Kidney epithelial cell (primary cell): Measurements from ENCODE around the gene DSG1. TPM values are rescaled to one million over a fixed set of nuclear protein-coding genes. Genes with fewer than 3 reads are reported as not detected.
A peak's percentile ranks its signal among the peaks of the same experiment; 100 is the strongest.
"Not testable (repeated sequence)": the region's sequence is repeated elsewhere in the genome, so short reads cannot be mapped to it uniquely, and the experiment has no call there.

Experiments used
- DNase-seq: peaks from one replicate; pipeline ENCODE4 v3.0.0-alpha.2; 2010; ENCODE audit warnings: low read depth
- H3K27me3 ChIP-seq: 2 replicates; pipeline ENCODE4 v1.6.0; 2011; ENCODE audit warnings: low read length; ENCODE audit not compliant: control insufficient read depth, insufficient read depth
- H3K36me3 ChIP-seq: 2 replicates; pipeline ENCODE4 v1.5.1; 2011; ENCODE audit warnings: low read length; ENCODE audit not compliant: control insufficient read depth, insufficient read depth
- H3K4me3 ChIP-seq: 2 replicates; pipeline ENCODE4 v1.5.1; 2011; ENCODE audit warnings: low read depth, mild to moderate bottlenecking, control low read depth, low read length
- total RNA-seq: library from RNA; depleted of rRNA; stranded (reverse); fragments of >200 nt; gene quantifications from 2 replicates; pipeline ENCODE4 v1.2.3, GENCODE V29; 2015
- TF ChIP-seq, protein P1 (sequence below): IDR thresholded peaks from 2 replicates; pipeline ENCODE4 v1.5.1; 2011; ENCODE audit warnings: mild to moderate bottlenecking, moderate library complexity, low read length, control low read depth, inconsistent platforms; ENCODE audit not compliant: insufficient read depth, poor library complexity, severe bottlenecking

DSG1 gene
- total RNA-seq, 1 donor from 2014 or later = 0.17 TPM

DNA sequence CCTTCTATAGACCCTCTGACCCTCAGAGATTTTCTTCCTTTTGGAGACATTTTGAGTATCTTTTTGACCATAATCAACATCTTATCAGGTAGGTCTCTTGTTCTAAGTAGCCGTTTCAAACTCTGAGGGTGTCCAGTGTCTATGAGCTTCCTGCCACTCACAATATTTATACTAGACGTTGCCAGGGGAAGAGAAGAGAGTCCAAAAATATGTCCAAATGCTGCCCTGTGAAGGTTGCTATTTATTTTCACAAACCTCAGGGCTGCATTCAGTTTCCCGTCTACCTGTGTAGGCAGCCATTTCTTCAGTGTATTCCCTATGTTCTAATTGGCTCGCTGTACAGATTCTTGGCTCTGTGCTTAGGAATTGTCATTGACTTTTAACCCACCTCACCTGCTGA, 986 bp upstream of the DSG1 start:
- Histone ChIP-seq H3K27me3 (no peaks in the 10 kb centered on the region), H3K36me3 (no peaks in the 10 kb centered on the region), H3K4me3 (no peak overlapping the region)
- TF ChIP-seq, protein P1, sequence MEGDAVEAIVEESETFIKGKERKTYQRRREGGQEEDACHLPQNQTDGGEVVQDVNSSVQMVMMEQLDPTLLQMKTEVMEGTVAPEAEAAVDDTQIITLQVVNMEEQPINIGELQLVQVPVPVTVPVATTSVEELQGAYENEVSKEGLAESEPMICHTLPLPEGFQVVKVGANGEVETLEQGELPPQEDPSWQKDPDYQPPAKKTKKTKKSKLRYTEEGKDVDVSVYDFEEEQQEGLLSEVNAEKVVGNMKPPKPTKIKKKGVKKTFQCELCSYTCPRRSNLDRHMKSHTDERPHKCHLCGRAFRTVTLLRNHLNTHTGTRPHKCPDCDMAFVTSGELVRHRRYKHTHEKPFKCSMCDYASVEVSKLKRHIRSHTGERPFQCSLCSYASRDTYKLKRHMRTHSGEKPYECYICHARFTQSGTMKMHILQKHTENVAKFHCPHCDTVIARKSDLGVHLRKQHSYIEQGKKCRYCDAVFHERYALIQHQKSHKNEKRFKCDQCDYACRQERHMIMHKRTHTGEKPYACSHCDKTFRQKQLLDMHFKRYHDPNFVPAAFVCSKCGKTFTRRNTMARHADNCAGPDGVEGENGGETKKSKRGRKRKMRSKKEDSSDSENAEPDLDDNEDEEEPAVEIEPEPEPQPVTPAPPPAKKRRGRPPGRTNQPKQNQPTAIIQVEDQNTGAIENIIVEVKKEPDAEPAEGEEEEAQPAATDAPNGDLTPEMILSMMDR = no peak
- no peak for DNase-seq

DNA sequence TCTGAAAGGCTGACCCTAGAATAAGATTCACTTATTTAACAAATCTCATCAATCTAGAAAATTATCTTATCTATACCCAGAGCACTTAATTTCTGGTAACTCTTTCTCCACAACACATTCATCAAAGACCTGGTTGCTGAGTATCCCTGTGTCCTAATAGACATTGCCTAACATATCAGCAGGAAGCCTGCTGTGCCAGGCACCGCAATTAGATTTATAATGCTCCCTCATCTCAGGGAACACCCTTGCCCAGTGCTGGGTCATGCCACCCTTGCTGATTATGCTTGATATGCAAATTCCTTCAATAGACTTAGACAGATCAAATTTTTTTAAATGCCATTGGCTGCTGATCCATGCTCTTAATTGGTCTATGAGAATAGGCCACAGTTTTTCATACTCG, 3.8 kb downstream of the DSG1 start:
- TF ChIP-seq, protein P1 = no peak
- no peak for DNase-seq
- Histone ChIP-seq H3K27me3 (no peaks in the 10 kb centered on the region), H3K36me3 (no peaks in the 10 kb centered on the region), H3K4me3 (no peak overlapping the region)

DNA sequence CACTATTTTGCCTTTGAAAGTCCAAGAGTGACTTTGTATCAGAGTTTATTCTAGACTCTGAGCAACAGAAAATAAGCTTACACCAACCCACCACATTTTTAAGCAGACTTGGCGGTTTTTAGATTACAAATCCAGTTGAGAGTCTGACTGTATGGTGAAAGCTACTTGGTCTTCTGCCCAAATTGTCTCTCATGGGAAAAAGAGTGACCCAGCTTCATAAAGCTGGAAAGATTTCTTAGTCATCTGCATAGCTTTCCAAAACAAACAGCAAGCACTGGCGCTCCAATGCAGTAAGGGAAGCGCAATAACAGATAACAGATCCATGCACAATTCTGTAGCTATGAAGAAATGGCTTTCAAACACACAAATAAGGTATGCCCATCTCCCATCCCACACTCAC, 7.1 kb downstream of the DSG1 start:
- TF ChIP-seq, protein P1 = no peak
- Histone ChIP-seq H3K36me3 (no peaks in the 10 kb centered on the region), H3K4me3 (no peak overlapping the region), H3K27me3 (no peaks in the 10 kb centered on the region)
- DNase-seq = peak; percentile 12

DNA sequence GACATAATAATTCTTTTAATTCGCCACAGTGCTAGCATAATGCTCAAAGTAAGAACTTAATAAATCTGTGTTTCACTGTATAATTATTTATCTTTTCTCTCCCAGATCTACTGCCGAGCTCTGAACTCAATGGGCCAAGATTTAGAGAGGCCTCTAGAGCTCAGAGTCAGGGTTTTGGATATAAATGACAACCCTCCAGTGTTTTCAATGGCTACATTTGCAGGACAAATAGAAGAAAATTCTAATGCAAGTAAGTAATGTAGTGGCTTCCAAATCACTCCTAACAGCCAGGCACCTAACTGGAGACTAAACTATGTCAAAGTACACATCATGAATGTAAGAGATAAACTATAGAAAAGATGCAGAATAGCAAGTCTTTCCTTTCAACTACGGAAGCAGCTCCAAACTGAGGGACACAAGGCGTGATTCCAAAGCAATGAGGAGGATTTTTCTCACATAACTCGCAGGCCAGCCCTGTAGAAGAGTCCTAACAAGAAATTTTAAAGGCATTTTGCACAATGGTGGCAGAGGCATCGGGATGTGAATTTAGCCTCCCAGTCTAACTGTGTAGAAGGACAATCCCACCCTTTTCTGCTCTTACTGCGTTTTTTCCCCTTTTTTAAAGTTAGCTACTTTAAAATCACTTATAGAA, 12.0 kb downstream of the DSG1 start:
- H3K36me3 ChIP-seq = no peaks in the 10 kb centered on the region
- no peak for DNase-seq
- no peak overlapping the region for H3K4me3 ChIP-seq
- H3K27me3 ChIP-seq = no peaks in the 10 kb centered on the region
- TF ChIP-seq, protein P1 = no peak

DNA sequence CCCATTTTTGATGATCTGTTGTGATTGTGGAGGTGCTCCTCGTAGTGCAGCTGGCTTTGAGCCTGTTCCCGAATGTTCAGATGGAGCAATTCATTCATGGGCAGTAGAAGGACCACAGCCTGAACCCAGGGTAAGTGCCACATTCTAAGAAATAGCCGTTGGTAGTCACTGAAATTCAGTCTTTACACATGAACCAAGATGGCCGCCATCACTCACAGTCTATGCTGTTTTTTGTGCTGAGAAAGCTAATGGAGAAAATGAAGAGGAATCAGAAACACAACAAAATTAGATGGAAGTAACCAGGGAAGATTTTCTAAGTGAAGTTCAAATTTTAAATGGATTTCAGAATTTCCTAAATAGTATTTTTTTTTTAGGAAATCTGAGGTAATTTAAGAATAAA, 25.5 kb downstream of the DSG1 start:
- Histone ChIP-seq H3K4me3 (no peak overlapping the region), H3K36me3 (no peaks in the 10 kb centered on the region), H3K27me3 (no peaks in the 10 kb centered on the region)
- TF ChIP-seq, protein P1 = no peak
- DNase-seq = no peak

DNA sequence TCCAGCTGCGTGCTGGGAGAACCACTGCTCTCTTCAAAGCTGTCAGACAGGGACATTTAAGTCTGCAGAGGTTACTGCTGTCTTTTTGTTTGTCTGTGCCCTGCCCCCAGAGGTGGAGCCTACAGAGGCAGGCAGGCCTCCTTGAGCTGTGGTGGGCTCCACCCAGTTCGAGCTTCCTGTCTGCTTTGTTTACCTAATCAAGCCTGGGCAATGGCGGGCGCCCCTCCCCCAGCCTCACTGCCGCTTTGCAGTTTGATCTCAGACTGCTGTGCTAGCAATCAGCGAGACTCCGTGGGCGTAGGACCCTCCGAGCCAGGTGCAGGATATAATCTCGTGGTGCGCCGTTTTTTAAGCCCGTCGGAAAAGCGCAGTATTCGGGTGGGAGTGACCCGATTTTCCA, 35.4 kb downstream of the DSG1 start:
- H3K4me3 ChIP-seq, H3K27me3 ChIP-seq, H3K36me3 ChIP-seq: not testable (repeated sequence)

More for the DNA sequence above, 35.4 kb downstream of the DSG1 start:
- not testable (repeated sequence) for DNase-seq
